GM12875 (cell line): ENCODE results near the gene BECN2.

Experiments used
- H3K4me3 ChIP-seq: one replicate; pipeline ENCODE4 v1.5.1; 2011; ENCODE audit warnings: low read depth, low read length, control low read depth
- TF ChIP-seq, protein P1 (sequence below): IDR thresholded peaks from 2 replicates; pipeline ENCODE4 v1.5.1; 2011; ENCODE audit warnings: low read depth, mild to moderate bottlenecking, control low read depth, inconsistent platforms, low read length, moderate library complexity, borderline replicate concordance; ENCODE audit not compliant: insufficient read depth

Gene BECN2, protein sequence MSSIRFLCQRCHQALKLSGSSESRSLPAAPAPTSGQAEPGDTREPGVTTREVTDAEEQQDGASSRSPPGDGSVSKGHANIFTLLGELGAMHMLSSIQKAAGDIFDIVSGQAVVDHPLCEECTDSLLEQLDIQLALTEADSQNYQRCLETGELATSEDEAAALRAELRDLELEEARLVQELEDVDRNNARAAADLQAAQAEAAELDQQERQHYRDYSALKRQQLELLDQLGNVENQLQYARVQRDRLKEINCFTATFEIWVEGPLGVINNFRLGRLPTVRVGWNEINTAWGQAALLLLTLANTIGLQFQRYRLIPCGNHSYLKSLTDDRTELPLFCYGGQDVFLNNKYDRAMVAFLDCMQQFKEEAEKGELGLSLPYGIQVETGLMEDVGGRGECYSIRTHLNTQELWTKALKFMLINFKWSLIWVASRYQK

DNA sequence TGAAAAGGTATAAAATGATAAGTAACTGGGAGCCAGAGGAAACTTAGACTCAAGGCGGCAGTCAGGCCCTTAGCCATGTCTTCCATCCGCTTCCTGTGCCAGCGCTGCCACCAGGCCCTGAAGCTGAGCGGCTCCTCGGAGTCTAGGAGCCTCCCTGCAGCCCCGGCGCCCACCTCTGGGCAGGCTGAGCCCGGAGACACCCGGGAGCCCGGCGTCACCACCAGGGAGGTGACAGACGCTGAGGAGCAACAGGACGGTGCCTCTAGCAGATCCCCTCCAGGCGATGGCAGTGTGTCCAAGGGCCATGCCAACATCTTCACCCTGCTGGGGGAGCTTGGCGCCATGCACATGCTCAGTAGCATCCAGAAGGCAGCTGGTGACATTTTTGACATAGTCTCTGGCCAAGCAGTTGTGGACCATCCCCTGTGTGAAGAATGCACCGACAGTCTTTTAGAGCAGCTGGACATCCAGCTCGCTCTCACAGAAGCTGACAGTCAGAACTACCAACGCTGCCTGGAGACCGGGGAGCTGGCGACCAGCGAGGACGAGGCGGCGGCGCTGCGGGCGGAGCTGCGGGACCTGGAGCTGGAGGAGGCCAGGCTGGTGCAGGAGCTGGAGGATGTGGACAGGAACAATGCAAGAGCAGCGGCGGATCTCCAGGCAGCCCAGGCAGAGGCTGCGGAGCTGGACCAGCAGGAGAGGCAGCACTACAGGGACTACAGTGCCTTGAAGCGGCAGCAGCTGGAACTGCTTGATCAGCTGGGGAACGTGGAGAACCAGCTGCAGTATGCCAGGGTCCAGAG lies at the start of gene BECN2:
TSS of gene BECN2 (plus strand) at position 76 of the 803 bp plus-strand sequence. CDS start at position 76, 0 bp downstream.
- H3K4me3 ChIP-seq = no peak within 1 kb of the TSS
- TF ChIP-seq, protein P1, sequence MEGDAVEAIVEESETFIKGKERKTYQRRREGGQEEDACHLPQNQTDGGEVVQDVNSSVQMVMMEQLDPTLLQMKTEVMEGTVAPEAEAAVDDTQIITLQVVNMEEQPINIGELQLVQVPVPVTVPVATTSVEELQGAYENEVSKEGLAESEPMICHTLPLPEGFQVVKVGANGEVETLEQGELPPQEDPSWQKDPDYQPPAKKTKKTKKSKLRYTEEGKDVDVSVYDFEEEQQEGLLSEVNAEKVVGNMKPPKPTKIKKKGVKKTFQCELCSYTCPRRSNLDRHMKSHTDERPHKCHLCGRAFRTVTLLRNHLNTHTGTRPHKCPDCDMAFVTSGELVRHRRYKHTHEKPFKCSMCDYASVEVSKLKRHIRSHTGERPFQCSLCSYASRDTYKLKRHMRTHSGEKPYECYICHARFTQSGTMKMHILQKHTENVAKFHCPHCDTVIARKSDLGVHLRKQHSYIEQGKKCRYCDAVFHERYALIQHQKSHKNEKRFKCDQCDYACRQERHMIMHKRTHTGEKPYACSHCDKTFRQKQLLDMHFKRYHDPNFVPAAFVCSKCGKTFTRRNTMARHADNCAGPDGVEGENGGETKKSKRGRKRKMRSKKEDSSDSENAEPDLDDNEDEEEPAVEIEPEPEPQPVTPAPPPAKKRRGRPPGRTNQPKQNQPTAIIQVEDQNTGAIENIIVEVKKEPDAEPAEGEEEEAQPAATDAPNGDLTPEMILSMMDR = no peak

DNA sequence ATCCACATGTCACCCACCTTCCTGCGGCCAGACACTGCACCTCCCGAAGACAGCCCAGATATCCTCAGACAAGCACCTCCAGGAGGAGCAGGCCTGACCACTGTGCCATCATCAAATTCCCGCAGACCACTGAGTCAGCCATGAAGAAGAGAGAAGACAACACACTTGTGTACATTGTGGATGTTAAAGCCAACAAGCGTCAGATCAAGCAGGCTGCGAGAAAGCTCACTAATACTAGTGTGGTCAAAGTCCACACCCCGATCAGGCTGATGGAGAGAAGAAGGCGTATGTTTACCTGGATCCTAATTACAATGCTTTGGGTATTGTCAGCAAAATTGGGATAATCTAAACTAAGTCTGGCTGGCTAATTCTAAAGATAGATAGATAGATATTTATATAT lies 41.4 kb upstream of the BECN2 start:
- TF ChIP-seq, protein P1 = no peak
- H3K4me3 ChIP-seq = no peak overlapping the region

DNA sequence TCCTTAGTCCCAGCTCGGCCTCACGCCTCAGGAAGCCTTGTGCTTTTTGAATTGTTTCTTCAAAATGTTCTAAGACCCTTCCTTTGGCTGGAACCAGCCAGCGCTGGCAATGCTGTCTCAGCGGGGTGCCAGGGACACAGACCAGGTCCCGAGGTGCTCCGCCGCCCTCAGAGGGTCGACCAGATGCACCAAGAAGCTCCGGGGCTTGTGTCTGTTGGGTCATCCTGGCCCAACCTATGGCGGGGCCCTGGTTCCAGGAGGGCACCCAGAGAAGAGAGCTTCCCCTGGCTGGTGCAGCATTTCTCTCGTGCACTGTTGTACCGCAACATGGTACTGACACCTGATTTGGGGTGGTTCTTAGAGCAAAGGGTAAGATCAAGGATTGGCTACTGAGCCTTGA lies 40.1 kb upstream of the BECN2 start:
- H3K4me3 ChIP-seq = no peak overlapping the region
- TF ChIP-seq, protein P1 = no peak

DNA sequence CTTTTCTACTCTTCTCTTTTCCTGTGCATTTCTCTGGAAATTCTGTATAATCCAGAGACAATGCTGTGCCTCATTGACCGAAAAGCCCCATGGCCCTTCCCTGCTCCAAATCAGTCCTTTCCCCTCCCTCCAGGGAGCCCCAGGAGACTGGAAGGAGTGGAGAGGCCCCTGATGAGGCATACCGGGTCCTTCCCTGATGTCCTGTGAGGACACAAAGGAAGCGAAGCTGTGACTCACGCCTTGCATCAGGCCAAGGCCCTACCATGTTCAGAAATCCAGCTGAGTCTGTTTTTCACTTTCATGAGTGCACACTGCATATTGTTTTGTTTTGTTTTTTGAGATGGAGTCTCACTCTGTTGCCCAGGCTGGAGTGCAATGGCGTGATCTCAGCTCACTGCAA lies 38.7 kb upstream of the BECN2 start:
- TF ChIP-seq, protein P1 = no peak
- no peak overlapping the region for H3K4me3 ChIP-seq

DNA sequence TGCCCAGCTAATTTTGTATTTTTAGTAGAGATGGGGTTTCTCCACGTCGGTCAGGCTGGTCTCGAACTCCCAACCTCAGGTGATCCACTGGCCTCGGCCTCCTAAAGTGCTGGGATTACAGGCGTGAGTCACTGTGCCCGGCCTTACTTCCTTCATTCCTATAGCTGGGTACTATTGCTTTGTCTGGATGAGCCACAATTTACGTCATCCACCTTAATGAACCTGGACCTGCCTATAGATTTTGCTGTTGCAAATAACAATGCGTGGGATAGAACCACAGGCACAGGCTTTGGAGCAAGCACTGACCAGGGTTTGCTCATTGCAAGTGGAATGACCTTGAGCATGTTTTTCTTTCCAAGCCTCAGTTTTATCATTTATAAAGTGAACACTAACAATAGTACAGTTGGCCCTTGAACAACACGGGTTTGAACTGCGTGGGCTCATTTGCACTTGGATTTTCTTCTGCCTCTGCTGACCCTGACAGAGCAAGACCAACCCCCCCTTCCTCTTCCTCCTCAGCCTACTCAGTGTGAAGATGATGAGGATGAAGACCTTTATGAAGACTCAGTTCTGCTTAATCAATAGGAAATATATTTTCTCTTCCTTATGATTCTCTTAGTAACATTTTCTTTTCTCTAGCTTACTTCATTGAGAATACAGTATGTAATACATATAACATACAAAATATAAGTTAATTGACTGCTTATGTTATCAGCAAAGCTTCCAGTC lies 33.3 kb upstream of the BECN2 start:
- no peak overlapping the region for H3K4me3 ChIP-seq
- TF ChIP-seq, protein P1 = no peak

DNA sequence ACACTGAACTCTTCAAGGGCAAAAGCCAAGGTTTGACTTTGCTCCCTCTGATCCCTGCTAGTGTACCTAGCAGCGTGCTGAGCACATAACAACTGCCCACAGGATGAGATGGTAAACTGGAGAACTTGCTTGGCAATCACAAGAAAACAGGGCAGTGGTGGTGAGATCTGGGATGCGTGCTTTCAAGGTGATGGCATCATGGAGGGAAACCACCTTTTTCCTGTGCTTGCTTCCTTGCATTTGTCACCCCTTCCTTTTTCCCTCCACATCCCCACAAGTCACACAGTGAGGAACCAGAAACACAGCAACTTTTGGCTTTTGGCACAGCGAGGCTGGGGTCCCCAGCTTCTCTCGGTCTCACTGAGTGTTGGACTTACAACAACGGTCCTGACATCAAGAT lies 31.4 kb upstream of the BECN2 start:
- TF ChIP-seq, protein P1 = no peak
- no peak overlapping the region for H3K4me3 ChIP-seq
